ENCODE data around the gene ANKRD17.

Gene ANKRD17

DNA sequence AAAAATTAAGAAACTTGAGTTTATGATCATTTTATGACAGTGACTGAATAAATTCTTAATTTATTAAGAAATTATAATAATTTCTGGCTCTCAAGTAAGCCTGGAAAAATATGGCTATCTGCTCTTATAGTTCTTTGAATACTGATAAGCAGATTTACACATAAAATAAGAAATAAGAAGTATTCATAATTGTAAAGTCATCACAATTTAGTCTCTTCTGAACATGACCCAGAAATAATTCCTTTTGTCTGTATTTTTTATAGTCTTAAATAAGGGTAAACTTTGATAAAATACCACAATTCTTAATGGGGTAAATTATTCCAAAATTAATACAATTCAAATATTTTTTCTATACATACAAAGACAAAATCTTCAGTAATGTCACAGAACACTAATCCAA lies 72.7 kb downstream of the ANKRD17 start:
- Histone ChIP-seq H2AFZ (ENCODE audit: low read length) (no peak overlapping the region), H3K9me3 (ENCODE audit: insufficient read depth, low read depth, low read length) (no peaks in the 10 kb centered on the region), H3F3A (ENCODE audit: low read depth) (no peaks in the 10 kb centered on the region; the same call in 1 of the 2 replicates), H4K20me1 (ENCODE audit: insufficient read depth, low read length, poor library complexity, severe bottlenecking) (peaks cover 46% of the 10 kb centered on the region), H3K4me3 (ENCODE audit: low read length, poor library complexity, severe bottlenecking) (no peak overlapping the region), H3K9ac (ENCODE audit: low read depth, low read length, poor library complexity, severe bottlenecking) (no peak overlapping the region), H3K4me1 (ENCODE audit: insufficient read depth, low read length, poor library complexity, severe bottlenecking) (no peaks in the 10 kb centered on the region), H3K4me2 (ENCODE audit: low read depth, low read length, poor library complexity, severe bottlenecking) (no peak overlapping the region), H3K27me3 (ENCODE audit: insufficient read depth, low read length, poor library complexity, severe bottlenecking) (no peaks in the 10 kb centered on the region), H3K79me2 (ENCODE audit: insufficient read depth, low read length) (peaks cover 88% of the 10 kb centered on the region), H3K9me2 (replicated peaks; ENCODE audit: low read depth, low read length) (no peaks in the 10 kb centered on the region), H3K36me3 (ENCODE audit: insufficient read depth, low read length) (peaks cover 10% of the 10 kb centered on the region)
- TF ChIP-seq, protein P1, sequence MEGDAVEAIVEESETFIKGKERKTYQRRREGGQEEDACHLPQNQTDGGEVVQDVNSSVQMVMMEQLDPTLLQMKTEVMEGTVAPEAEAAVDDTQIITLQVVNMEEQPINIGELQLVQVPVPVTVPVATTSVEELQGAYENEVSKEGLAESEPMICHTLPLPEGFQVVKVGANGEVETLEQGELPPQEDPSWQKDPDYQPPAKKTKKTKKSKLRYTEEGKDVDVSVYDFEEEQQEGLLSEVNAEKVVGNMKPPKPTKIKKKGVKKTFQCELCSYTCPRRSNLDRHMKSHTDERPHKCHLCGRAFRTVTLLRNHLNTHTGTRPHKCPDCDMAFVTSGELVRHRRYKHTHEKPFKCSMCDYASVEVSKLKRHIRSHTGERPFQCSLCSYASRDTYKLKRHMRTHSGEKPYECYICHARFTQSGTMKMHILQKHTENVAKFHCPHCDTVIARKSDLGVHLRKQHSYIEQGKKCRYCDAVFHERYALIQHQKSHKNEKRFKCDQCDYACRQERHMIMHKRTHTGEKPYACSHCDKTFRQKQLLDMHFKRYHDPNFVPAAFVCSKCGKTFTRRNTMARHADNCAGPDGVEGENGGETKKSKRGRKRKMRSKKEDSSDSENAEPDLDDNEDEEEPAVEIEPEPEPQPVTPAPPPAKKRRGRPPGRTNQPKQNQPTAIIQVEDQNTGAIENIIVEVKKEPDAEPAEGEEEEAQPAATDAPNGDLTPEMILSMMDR (conservative IDR thresholded peaks at IDR 0.05; ENCODE audit: low read length): no peak
- TF ChIP-seq EZH2phosphoT487 (IDR thresholded peaks at IDR 0.05; ENCODE audit: borderline replicate concordance): no peak

DNA sequence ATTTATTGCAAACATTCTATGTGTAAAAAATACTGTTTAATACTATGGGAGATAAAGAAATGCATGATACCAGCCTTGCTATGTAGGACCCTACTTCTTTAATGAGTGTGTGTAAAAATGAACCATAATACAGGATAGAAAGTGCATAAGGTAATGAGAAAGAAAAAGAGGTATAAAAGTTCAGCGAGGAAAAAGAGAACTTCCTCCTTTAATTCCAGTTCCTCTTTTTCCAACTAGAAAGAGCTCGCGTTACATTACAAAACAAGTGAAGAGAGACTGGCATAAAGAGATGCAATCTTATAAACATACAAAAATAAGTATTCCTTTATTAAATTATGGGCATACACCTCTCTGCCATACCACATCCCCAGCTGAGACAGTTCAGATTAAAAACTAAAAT lies 77.4 kb downstream of the ANKRD17 start:
- Histone ChIP-seq H3K4me3 (ENCODE audit: low read length, poor library complexity, severe bottlenecking) (no peak overlapping the region), H3K79me2 (ENCODE audit: insufficient read depth, low read length) (peaks cover 82% of the 10 kb centered on the region), H3K4me2 (ENCODE audit: low read depth, low read length, poor library complexity, severe bottlenecking) (no peak overlapping the region), H3K9ac (ENCODE audit: low read depth, low read length, poor library complexity, severe bottlenecking) (no peak overlapping the region), H3K9me3 (ENCODE audit: insufficient read depth, low read depth, low read length) (no peaks in the 10 kb centered on the region), H3K27me3 (ENCODE audit: insufficient read depth, low read length, poor library complexity, severe bottlenecking) (no peaks in the 10 kb centered on the region), H3K9me2 (replicated peaks; ENCODE audit: low read depth, low read length) (no peaks in the 10 kb centered on the region), H2AFZ (ENCODE audit: low read length) (no peak overlapping the region), H3K4me1 (ENCODE audit: insufficient read depth, low read length, poor library complexity, severe bottlenecking) (peaks cover 3% of the 10 kb centered on the region), H3F3A (ENCODE audit: low read depth) (no peaks in the 10 kb centered on the region; the same call in 1 of the 2 replicates), H3K36me3 (ENCODE audit: insufficient read depth, low read length) (peaks cover 23% of the 10 kb centered on the region), H4K20me1 (ENCODE audit: insufficient read depth, low read length, poor library complexity, severe bottlenecking) (peaks cover 42% of the 10 kb centered on the region)
- no peak for TF ChIP-seq EZH2phosphoT487 (IDR thresholded peaks at IDR 0.05; ENCODE audit: borderline replicate concordance)
- TF ChIP-seq, protein P1 (conservative IDR thresholded peaks at IDR 0.05; ENCODE audit: low read length): no peak

DNA sequence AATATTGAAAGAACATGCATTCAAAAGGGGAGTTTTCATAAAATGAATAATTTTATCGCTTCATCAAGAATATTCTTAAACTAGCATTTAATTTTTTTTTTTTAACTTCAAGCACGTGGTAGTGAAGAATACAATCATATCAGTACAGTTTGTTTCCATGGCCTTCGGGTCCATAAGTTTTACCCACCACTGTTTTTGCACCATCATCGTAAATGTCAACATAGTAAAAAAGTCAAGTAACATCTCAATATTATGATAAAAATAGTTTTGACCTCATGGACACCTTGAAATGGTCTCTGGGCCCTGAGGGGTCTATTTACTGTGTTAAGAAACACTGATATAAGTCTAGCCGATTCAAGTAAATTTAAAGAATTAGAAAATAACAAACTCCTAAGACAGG lies 80.2 kb downstream of the ANKRD17 start:
- H3K9me3 ChIP-seq (ENCODE audit: insufficient read depth, low read depth, low read length): 0 out of 2 replicates have a peak, but pooled peaks cover 13% of the 10 kb centered on the region
- H3K9me2 ChIP-seq (replicated peaks; ENCODE audit: low read depth, low read length): no peaks in the 10 kb centered on the region
- no peak overlapping the region for H3K9ac ChIP-seq (ENCODE audit: low read depth, low read length, poor library complexity, severe bottlenecking)
- no peak overlapping the region for H3K4me2 ChIP-seq (ENCODE audit: low read depth, low read length, poor library complexity, severe bottlenecking)
- no peaks in the 10 kb centered on the region for H3K27me3 ChIP-seq (ENCODE audit: insufficient read depth, low read length, poor library complexity, severe bottlenecking)
- H3K4me1 ChIP-seq (ENCODE audit: insufficient read depth, low read length, poor library complexity, severe bottlenecking): peaks cover 3% of the 10 kb centered on the region
- peaks cover 49% of the 10 kb centered on the region for H3K36me3 ChIP-seq (ENCODE audit: insufficient read depth, low read length)
- TF ChIP-seq, protein P1 (conservative IDR thresholded peaks at IDR 0.05; ENCODE audit: low read length): no peak
- no peak for TF ChIP-seq EZH2phosphoT487 (IDR thresholded peaks at IDR 0.05; ENCODE audit: borderline replicate concordance)
- H3K4me3 ChIP-seq (ENCODE audit: low read length, poor library complexity, severe bottlenecking): no peak overlapping the region
- H2AFZ ChIP-seq (ENCODE audit: low read length): no peak overlapping the region
- H3F3A ChIP-seq (ENCODE audit: low read depth): no peaks in the 10 kb centered on the region
- peaks cover 29% of the 10 kb centered on the region for H4K20me1 ChIP-seq (ENCODE audit: insufficient read depth, low read length, poor library complexity, severe bottlenecking)
- peaks cover 88% of the 10 kb centered on the region for H3K79me2 ChIP-seq (ENCODE audit: insufficient read depth, low read length)
